Nephron progenitor cell (in vitro differentiated cells): Measurements from ENCODE around the gene ERBIN.

Experiments
- DNase-seq: peaks from one replicate; pipeline ENCODE4 v3.0.0; 2021
- H3K27ac Mint-ChIP-seq: 2 replicates; pipeline ENCODE4 v1.8.0; 2021; ENCODE audit warnings: mild to moderate bottlenecking, moderate library complexity, mixed read lengths
- H3K27me3 Mint-ChIP-seq: 2 replicates; pipeline ENCODE4 v1.8.0; 2021; ENCODE audit warnings: mild to moderate bottlenecking, low read depth, mixed read lengths; ENCODE audit not compliant: poor library complexity
- H3K36me3 Mint-ChIP-seq: 2 replicates; pipeline ENCODE4 v1.8.0; 2021; ENCODE audit warnings: low read depth, mixed read lengths
- H3K4me1 Mint-ChIP-seq: 2 replicates; pipeline ENCODE4 v1.8.0; 2021; ENCODE audit warnings: mixed read lengths
- H3K4me3 Mint-ChIP-seq: 2 replicates; pipeline ENCODE4 v1.8.0; 2021; ENCODE audit warnings: mild to moderate bottlenecking, moderate library complexity, mixed read lengths
- H3K9me3 Mint-ChIP-seq: 2 replicates; pipeline ENCODE4 v1.8.0; 2021; ENCODE audit warnings: mild to moderate bottlenecking, moderate library complexity, mixed read lengths
- CTCF ChIP-seq: fragments of 200-600 bp; sonication (generic); IDR thresholded peaks from 2 replicates; pipeline ENCODE4 v1.5.0; 2021; ENCODE audit warnings: antibody characterized with exemption

ERBIN gene

GRCh38 chr5:65943771-65944170 is 17.4 kb downstream of the ERBIN start:
- no peaks in the 10 kb centered on the region for H3K4me1 Mint-ChIP-seq
- no peak overlapping the region for H3K27ac Mint-ChIP-seq
- TF ChIP-seq CTCF: no peak
- H3K36me3 Mint-ChIP-seq: peaks cover 76% of the 10 kb centered on the region
- no peak for DNase-seq
- H3K9me3 Mint-ChIP-seq: peaks cover 44% of the 10 kb centered on the region
- H3K4me3 Mint-ChIP-seq: no peak overlapping the region
- H3K27me3 Mint-ChIP-seq: no peaks in the 10 kb centered on the region

GRCh38 chr5:65946198-65946745 is 19.9 kb downstream of the ERBIN start:
- Mint-ChIP-seq H3K9me3 (peaks cover 32% of the 10 kb centered on the region), H3K4me1 (no peaks in the 10 kb centered on the region), H3K36me3 (peaks cover 76% of the 10 kb centered on the region), H3K27ac (no peak overlapping the region), H3K4me3 (no peak overlapping the region), H3K27me3 (no peaks in the 10 kb centered on the region)
- no peak for TF ChIP-seq CTCF
- no peak for DNase-seq

GRCh38 chr5:65948115-65948747 is 21.9 kb downstream of the ERBIN start:
- no peaks in the 10 kb centered on the region for H3K27me3 Mint-ChIP-seq
- TF ChIP-seq CTCF: no peak
- H3K27ac Mint-ChIP-seq: no peak overlapping the region
- H3K4me1 Mint-ChIP-seq: no peaks in the 10 kb centered on the region
- peaks cover 22% of the 10 kb centered on the region for H3K9me3 Mint-ChIP-seq
- no peak overlapping the region for H3K4me3 Mint-ChIP-seq
- DNase-seq: no peak
- peaks cover 68% of the 10 kb centered on the region for H3K36me3 Mint-ChIP-seq

- TF ChIP-seq CTCF: no peak
- Mint-ChIP-seq H3K4me1 (no peaks in the 10 kb centered on the region), H3K9me3 (peaks cover 40% of the 10 kb centered on the region), H3K27ac (no peak overlapping the region), H3K27me3 (no peaks in the 10 kb centered on the region), H3K4me3 (no peak overlapping the region), H3K36me3 (peaks cover 64% of the 10 kb centered on the region)
- no peak for DNase-seq
These were observed 25.0 kb downstream of the ERBIN start for GRCh38 chr5:65951330-65951729.

GRCh38 chr5:65952259-65952658 is 25.9 kb downstream of the ERBIN start:
- H3K36me3 Mint-ChIP-seq: peaks cover 64% of the 10 kb centered on the region
- DNase-seq: no peak
- H3K27me3 Mint-ChIP-seq: no peaks in the 10 kb centered on the region
- no peak overlapping the region for H3K4me3 Mint-ChIP-seq
- H3K4me1 Mint-ChIP-seq: no peaks in the 10 kb centered on the region
- no peak overlapping the region for H3K27ac Mint-ChIP-seq
- TF ChIP-seq CTCF: no peak
- peaks cover 48% of the 10 kb centered on the region for H3K9me3 Mint-ChIP-seq

- no peaks in the 10 kb centered on the region for H3K4me1 Mint-ChIP-seq
These were observed 27.8 kb downstream of the ERBIN start for GRCh38 chr5:65954200-65954599.

More at GRCh38 chr5:65954200-65954599, 27.8 kb downstream of the ERBIN start:
- H3K27ac Mint-ChIP-seq: no peak overlapping the region
- peaks cover 76% of the 10 kb centered on the region for H3K36me3 Mint-ChIP-seq
- DNase-seq: no peak
- no peak overlapping the region for H3K4me3 Mint-ChIP-seq
- peaks cover 59% of the 10 kb centered on the region for H3K9me3 Mint-ChIP-seq
- no peak for TF ChIP-seq CTCF
- no peaks in the 10 kb centered on the region for H3K27me3 Mint-ChIP-seq
